Chondrocyte (in vitro differentiated cells): ENCODE measurements around the gene URB1. TPM values are rescaled to one million over a fixed set of nuclear protein-coding genes. Genes with fewer than 3 reads are reported as not detected.

Source experiments
- DNase-seq: peaks from one replicate; pipeline ENCODE4 v3.0.0; 2021; ENCODE audit warnings: mixed read lengths, low spot score
- H3K27ac Mint-ChIP-seq: one replicate; pipeline ENCODE4 v1.8.0; 2021; ENCODE audit warnings: mild to moderate bottlenecking, moderate library complexity, mixed read lengths; ENCODE audit not compliant: unreplicated experiment
- H3K27me3 Mint-ChIP-seq: 2 replicates; pipeline ENCODE4 v1.8.0; 2021; ENCODE audit warnings: low read depth, mixed read lengths
- H3K36me3 Mint-ChIP-seq: 2 replicates; pipeline ENCODE4 v1.8.0; 2021; ENCODE audit warnings: low read depth, mixed read lengths
- H3K4me1 Mint-ChIP-seq: 2 replicates; pipeline ENCODE4 v1.8.0; 2021; ENCODE audit warnings: low read depth, mild to moderate bottlenecking, mixed read lengths
- H3K4me3 Mint-ChIP-seq: one replicate; pipeline ENCODE4 v1.8.0; 2021; ENCODE audit warnings: mild to moderate bottlenecking, moderate library complexity, mixed read lengths; ENCODE audit not compliant: unreplicated experiment
- H3K9me3 Mint-ChIP-seq: 2 replicates; pipeline ENCODE4 v1.8.0; 2021; ENCODE audit warnings: low read depth, mixed read lengths
- CTCF ChIP-seq: fragments of 200-600 bp; sonication (generic); IDR thresholded peaks from 2 replicates; pipeline ENCODE4 v1.5.0; 2021; ENCODE audit warnings: antibody characterized with exemption, mild to moderate bottlenecking, moderate library complexity
- total RNA-seq: library from RNA; stranded (reverse); gene quantifications from 3 replicates; pipeline ENCODE4 v1.2.1, GENCODE V29; 2021

URB1 gene
- total RNA-seq, 1 donor from 2014 or later: 15.1 TPM

DNA sequence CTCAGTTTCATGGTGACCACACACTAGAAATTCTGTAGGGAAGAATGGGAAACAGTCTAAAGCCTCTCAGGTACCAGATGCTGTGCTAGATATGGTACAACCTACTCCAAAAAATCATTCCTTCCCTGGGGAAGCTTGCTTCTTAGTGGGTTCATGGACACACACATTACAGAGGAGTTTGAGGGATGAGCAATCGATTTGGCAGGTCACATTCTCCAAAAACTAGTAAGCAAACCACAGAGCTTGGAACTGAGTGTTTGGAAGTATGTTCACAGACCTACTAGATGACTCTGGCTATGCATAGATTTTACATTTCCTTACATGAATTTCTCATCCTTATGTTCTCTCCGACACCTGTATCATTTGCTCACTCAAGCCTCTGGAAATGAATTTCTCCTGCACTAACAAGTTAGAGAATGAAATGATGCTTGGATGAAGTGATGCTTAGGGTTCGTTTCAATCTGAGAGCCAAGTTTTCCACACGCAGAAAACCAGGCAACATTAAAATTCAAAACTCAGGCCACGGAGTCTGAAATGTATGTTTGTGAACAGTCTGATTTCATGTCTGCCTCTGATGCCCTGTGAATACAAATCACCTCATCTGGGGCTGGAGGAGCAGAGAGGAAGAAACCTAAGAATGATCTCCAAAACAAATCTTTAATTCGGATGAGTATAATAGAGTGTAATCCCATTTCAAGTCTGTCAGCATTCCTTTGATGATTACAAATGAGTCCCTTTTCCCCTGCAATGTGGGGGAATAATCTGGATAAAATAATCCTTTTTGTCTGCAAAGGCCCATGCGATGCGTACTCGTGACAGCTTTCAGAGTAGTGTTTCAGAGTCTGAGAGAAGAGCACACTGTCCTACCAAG, 30.7 kb upstream of the URB1 start:
- DNase-seq: no peak
- H3K4me1 Mint-ChIP-seq: peaks cover 7% of the 10 kb centered on the region

GRCh38 chr21:32422064-32422463, 29.3 kb upstream of the URB1 start:
- H3K4me3 Mint-ChIP-seq: no peak overlapping the region
- no peak overlapping the region for H3K27ac Mint-ChIP-seq
- TF ChIP-seq CTCF: no peak
- peaks cover 7% of the 10 kb centered on the region for H3K4me1 Mint-ChIP-seq
- H3K27me3 Mint-ChIP-seq: peaks cover 7% of the 10 kb centered on the region
- DNase-seq: no peak
- H3K36me3 Mint-ChIP-seq: peaks cover 5% of the 10 kb centered on the region
- H3K9me3 Mint-ChIP-seq: peaks cover 10% of the 10 kb centered on the region

More for the DNA sequence above, 30.7 kb upstream of the URB1 start:
- no peak overlapping the region for H3K27ac Mint-ChIP-seq
- peaks cover 10% of the 10 kb centered on the region for H3K9me3 Mint-ChIP-seq
- no peak for TF ChIP-seq CTCF
- no peak overlapping the region for H3K4me3 Mint-ChIP-seq
- H3K27me3 Mint-ChIP-seq: peaks cover 7% of the 10 kb centered on the region
- H3K36me3 Mint-ChIP-seq: peaks cover 5% of the 10 kb centered on the region

- H3K27me3 Mint-ChIP-seq: peaks cover 12% of the 10 kb centered on the region
- H3K27ac Mint-ChIP-seq: no peak overlapping the region
- DNase-seq: no peak
- no peak overlapping the region for H3K4me3 Mint-ChIP-seq
- peaks cover 5% of the 10 kb centered on the region for H3K36me3 Mint-ChIP-seq
- TF ChIP-seq CTCF: no peak
- peaks cover under 1% of the 10 kb centered on the region for H3K4me1 Mint-ChIP-seq
- H3K9me3 Mint-ChIP-seq: peaks cover 9% of the 10 kb centered on the region
These were observed 25.3 kb upstream of the URB1 start for GRCh38 chr21:32418146-32418545.

DNA sequence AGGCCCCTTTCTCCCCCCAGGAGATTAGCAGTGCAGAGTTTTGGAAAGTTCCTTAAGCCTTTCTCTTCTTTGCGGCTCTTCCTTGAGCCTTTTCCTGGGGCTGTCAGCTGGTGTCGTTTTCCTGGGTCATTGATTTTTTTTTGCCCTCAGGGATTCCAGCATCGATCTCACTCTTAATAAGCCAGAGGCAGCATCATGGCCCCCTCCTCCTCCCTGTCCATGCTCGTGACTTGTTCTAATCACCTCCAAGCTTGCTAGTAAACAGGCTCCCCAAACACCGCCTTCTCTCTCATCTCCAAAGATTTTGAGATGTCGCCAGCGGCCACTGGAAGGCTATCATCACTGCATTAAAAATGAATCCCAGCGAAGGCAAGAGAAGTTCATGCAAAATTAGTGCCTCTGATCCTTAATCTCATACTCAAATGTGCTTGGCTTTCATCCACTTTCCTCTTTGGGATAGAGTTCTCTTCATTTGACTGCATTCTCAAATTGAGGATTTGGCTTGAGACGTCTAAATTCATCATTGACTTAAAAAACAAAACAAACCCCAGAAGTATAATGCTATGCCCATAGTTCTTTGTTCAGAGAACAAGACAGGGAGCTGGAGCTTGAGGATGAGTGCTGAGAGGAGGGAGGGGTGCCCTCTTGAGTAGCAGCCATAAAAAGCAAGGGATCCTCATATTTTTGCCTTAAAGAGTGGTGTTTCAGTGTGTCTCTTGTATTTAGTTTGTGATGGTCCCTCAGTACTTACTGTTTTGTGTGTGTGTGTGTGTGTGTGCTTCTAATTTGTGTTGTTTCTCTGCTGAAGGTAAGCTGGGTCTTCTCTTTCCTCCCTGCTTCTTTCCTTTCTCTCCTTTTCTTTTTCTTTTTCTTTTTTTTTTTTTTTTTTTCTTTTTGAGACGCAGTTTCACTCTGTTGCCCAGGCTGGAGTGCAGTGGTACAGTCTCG, 22.9 kb upstream of the URB1 start:
- Mint-ChIP-seq H3K36me3 (no peaks in the 10 kb centered on the region), H3K4me1 (peaks cover 14% of the 10 kb centered on the region)

More for the DNA sequence above, 22.9 kb upstream of the URB1 start:
- Mint-ChIP-seq H3K27ac (no peak overlapping the region), H3K9me3 (no peaks in the 10 kb centered on the region), H3K27me3 (peaks cover 8% of the 10 kb centered on the region), H3K4me3 (no peak overlapping the region)
- TF ChIP-seq CTCF: no peak
- DNase-seq: no peak
